Brain microvascular endothelial cell (primary cell): ENCODE data around the gene PNLDC1.
A peak's percentile ranks its signal among the peaks of the same experiment; 100 is the strongest.
"Not testable (repeated sequence)": the region's sequence is repeated elsewhere in the genome, so short reads cannot be mapped to it uniquely, and the experiment has no call there.

Experiments
- DNase-seq: peaks from one replicate; pipeline ENCODE4 v3.0.0-alpha.2; 2020
- H3K27ac ChIP-seq: fragments of 250-450 bp; sonication (Bioruptor Pico); 2 replicates; pipeline ENCODE4 v1.5.1; 2020; ENCODE audit warnings: mild to moderate bottlenecking, moderate library complexity
- H3K27me3 ChIP-seq: fragments of 250-450 bp; sonication (Bioruptor Pico); replicated peaks from 2 replicates; pipeline ENCODE4 v1.5.1; 2020; ENCODE audit warnings: mild to moderate bottlenecking
- H3K36me3 ChIP-seq: fragments of 250-450 bp; sonication (Bioruptor Pico); replicated peaks from 2 replicates; pipeline ENCODE4 v1.5.1; 2020; ENCODE audit warnings: mild to moderate bottlenecking
- H3K4me3 ChIP-seq: 2 replicates; pipeline ENCODE4 v1.5.1; 2011; ENCODE audit warnings: low read depth, mild to moderate bottlenecking, control low read depth, low read length, moderate library complexity
- CTCF ChIP-seq: IDR thresholded peaks from 2 replicates; pipeline ENCODE4 v1.5.1; 2011; ENCODE audit warnings: low read depth, mild to moderate bottlenecking, moderate library complexity, low read length, control low read depth, inconsistent platforms; ENCODE audit errors: missing control alignments
- in situ Hi-C: cut with HindIII; loops from 2 replicates; pipeline ENCODE4 v1.10.0; 2017; ENCODE audit warnings: low sequenced_read_pairs, low pct_ligation_motif_present

PNLDC1 gene

GRCh38 chr6:159789377-159790148 is 10.5 kb upstream of the PNLDC1 start, which contains the start of gene TCP1:
TSS of gene TCP1 (minus strand) at chr6:159789602. CDS start at chr6:159789468, 134 bp downstream.
- peak; percentile 100 for DNase-seq
- peaks cover 35% of the 10 kb centered on the region for H3K36me3 ChIP-seq
- in situ Hi-C loops: no loop called here
- H3K27ac ChIP-seq: peak within 1 kb of the TSS; percentile 77
- TF ChIP-seq CTCF: no peak
- no peaks in the 10 kb centered on the region for H3K27me3 ChIP-seq
- H3K4me3 ChIP-seq: peak within 1 kb of the TSS; percentile 99

GRCh38 chr6:159790149-159790955 is 9.7 kb upstream of the PNLDC1 start, which contains the start of gene MRPL18:
TSS of gene MRPL18 (plus strand) at chr6:159790467. CDS start at chr6:159790588, 121 bp downstream.
- Histone ChIP-seq H3K36me3 (peaks cover 27% of the 10 kb centered on the region), H3K27me3 (no peaks in the 10 kb centered on the region), H3K4me3 (peak within 1 kb of the TSS; percentile 99), H3K27ac (peak within 1 kb of the TSS; percentile 77)
- TF ChIP-seq CTCF: no peak
- in situ Hi-C loops: no loop called here
- DNase-seq: peak; percentile 97

- Histone ChIP-seq H3K4me3 (peak overlapping the region; percentile 87), H3K27ac (peak overlapping the region; percentile 77), H3K36me3 (peaks cover 22% of the 10 kb centered on the region), H3K27me3 (no peaks in the 10 kb centered on the region)
- peak; percentile 1 for DNase-seq
- no peak for TF ChIP-seq CTCF
- in situ Hi-C loops: no loop called here
These were observed 9.0 kb upstream of the PNLDC1 start for GRCh38 chr6:159790956-159791598.

GRCh38 chr6:159794976-159795375 is 5.1 kb upstream of the PNLDC1 start:
- H3K27ac ChIP-seq, DNase-seq, in situ Hi-C loops, H3K27me3 ChIP-seq, H3K4me3 ChIP-seq: not testable (repeated sequence)
- peaks cover 34% of the 10 kb centered on the region for H3K36me3 ChIP-seq

GRCh38 chr6:159797554-159797953 is 2.5 kb upstream of the PNLDC1 start:
- TF ChIP-seq CTCF: no peak
- Histone ChIP-seq H3K4me3 (no peak overlapping the region), H3K27me3 (no peaks in the 10 kb centered on the region), H3K27ac (no peak overlapping the region), H3K36me3 (peaks cover 31% of the 10 kb centered on the region)
- no peak for DNase-seq
- in situ Hi-C loops: no loop called here

GRCh38 chr6:159801935-159802334 is 1.9 kb downstream of the PNLDC1 start:
- peaks cover 22% of the 10 kb centered on the region for H3K36me3 ChIP-seq
- no peaks in the 10 kb centered on the region for H3K27me3 ChIP-seq
- in situ Hi-C loops: no loop called here
- no peak overlapping the region for H3K27ac ChIP-seq
- DNase-seq: no peak
- TF ChIP-seq CTCF: no peak
- no peak overlapping the region for H3K4me3 ChIP-seq
